ENCODE measurements around the gene HSD11B2. TPM values are rescaled to one million over a fixed set of nuclear protein-coding genes. Genes with fewer than 3 reads are reported as not detected.

Gene HSD11B2
- total RNA-seq, 1 experiment from 2014 or later, result 5.3 TPM

GRCh38 chr16:67426022-67426421, 4.9 kb upstream of the HSD11B2 start:
- ChIA-PET POLR2A (ENCODE audit: unreplicated experiment) (no interaction called here), CTCF (no interaction called here)

DNA sequence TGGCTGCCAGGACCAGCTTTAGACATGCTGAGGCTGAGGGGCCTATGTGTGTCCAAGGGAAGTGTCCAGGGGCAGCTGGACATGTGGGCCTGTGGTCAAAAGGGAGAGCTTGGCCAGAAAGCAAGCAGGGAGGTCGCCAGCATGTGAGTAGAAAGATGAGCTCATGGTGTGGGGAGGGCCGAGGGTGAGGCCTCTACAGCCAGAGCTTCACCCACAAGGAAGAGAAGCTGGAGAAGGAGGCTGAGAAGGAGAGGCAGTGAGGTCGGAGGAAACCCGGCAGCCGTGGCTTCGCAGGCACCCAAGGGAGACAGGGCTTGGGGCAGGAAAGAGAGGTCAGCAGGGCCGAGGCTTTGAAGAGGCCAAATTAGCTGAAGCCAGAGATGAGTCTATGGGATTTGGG, 4.0 kb upstream of the HSD11B2 start:
- Histone ChIP-seq H4K20me1 (ENCODE audit: insufficient read depth) (no peaks in the 10 kb centered on the region), H3K27ac (no peak overlapping the region), H3K9me3 (ENCODE audit: insufficient read depth, low read depth) (no peaks in the 10 kb centered on the region), H2AFZ (no peak overlapping the region), H3K27me3 (ENCODE audit: insufficient read depth, low read depth) (no peaks in the 10 kb centered on the region), H3K9me2 (ENCODE audit: insufficient read depth) (no peaks in the 10 kb centered on the region), H3F3A (ENCODE audit: insufficient read depth, low read depth) (peaks cover 20% of the 10 kb centered on the region; the same call in 1 of the 2 replicates), H3K4me1 (replicated peaks; ENCODE audit: insufficient read depth) (no peaks in the 10 kb centered on the region; the same call in none of the 2 replicates), H3K4me2 (no peak overlapping the region), H3K4me3 (no peak overlapping the region), H3K36me3 (ENCODE audit: low read depth) (no peaks in the 10 kb centered on the region), H3K79me2 (ENCODE audit: low read depth) (no peaks in the 10 kb centered on the region)
- DNase-seq, result no peak
- ChIA-PET CTCF (interaction anchor here (0.5 to 0.6 kb wide), 3 partner anchors 20 to 767 kb away, joined by 3 to 11 read pairs (median 6); no protein-coding TSS in a partner anchor), POLR2A (ENCODE audit: unreplicated experiment) (no interaction called here)
- TF ChIP-seq EZH2 (IDR thresholded peaks at IDR 0.05; ENCODE audit: low read depth), result no peak
- TF ChIP-seq, protein P1, sequence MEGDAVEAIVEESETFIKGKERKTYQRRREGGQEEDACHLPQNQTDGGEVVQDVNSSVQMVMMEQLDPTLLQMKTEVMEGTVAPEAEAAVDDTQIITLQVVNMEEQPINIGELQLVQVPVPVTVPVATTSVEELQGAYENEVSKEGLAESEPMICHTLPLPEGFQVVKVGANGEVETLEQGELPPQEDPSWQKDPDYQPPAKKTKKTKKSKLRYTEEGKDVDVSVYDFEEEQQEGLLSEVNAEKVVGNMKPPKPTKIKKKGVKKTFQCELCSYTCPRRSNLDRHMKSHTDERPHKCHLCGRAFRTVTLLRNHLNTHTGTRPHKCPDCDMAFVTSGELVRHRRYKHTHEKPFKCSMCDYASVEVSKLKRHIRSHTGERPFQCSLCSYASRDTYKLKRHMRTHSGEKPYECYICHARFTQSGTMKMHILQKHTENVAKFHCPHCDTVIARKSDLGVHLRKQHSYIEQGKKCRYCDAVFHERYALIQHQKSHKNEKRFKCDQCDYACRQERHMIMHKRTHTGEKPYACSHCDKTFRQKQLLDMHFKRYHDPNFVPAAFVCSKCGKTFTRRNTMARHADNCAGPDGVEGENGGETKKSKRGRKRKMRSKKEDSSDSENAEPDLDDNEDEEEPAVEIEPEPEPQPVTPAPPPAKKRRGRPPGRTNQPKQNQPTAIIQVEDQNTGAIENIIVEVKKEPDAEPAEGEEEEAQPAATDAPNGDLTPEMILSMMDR (conservative IDR thresholded peaks at IDR 0.05), result no peak
- intact Hi-C loops (cut with micrococcal nuclease; ENCODE audit: unreplicated experiment), result no loop called here
- BruUV-seq (replicated peaks), result no TSS peak

More at GRCh38 chr16:67426022-67426421, 4.9 kb upstream of the HSD11B2 start:
- DNase-seq, result no peak
- no peaks in the 10 kb centered on the region for H3K27me3 ChIP-seq (ENCODE audit: insufficient read depth, low read depth)
- no peaks in the 10 kb centered on the region for H3K79me2 ChIP-seq (ENCODE audit: low read depth)
- H3F3A ChIP-seq (ENCODE audit: insufficient read depth, low read depth), result peaks cover 14% of the 10 kb centered on the region; the same call in 1 of the 2 replicates
- H3K4me2 ChIP-seq, result no peak overlapping the region
- no peaks in the 10 kb centered on the region for H4K20me1 ChIP-seq (ENCODE audit: insufficient read depth)
- no TSS peak for BruUV-seq (replicated peaks)
- H3K36me3 ChIP-seq (ENCODE audit: low read depth), result no peaks in the 10 kb centered on the region
- TF ChIP-seq EZH2 (IDR thresholded peaks at IDR 0.05; ENCODE audit: low read depth), result no peak
- TF ChIP-seq, protein P1 (conservative IDR thresholded peaks at IDR 0.05), result no peak
- no peaks in the 10 kb centered on the region; the same call in none of the 2 replicates for H3K4me1 ChIP-seq (replicated peaks; ENCODE audit: insufficient read depth)
- no peaks in the 10 kb centered on the region for H3K9me2 ChIP-seq (ENCODE audit: insufficient read depth)
- intact Hi-C loops (cut with micrococcal nuclease; ENCODE audit: unreplicated experiment), result no loop called here
- no peak overlapping the region for H3K27ac ChIP-seq
- no peaks in the 10 kb centered on the region for H3K9me3 ChIP-seq (ENCODE audit: insufficient read depth, low read depth)
- H2AFZ ChIP-seq, result no peak overlapping the region
- no peak overlapping the region for H3K4me3 ChIP-seq

GRCh38 chr16:67428146-67428731, 2.7 kb upstream of the HSD11B2 start:
- H3K9me3 ChIP-seq (ENCODE audit: insufficient read depth, low read depth), result no peaks in the 10 kb centered on the region
- H3K4me3 ChIP-seq, result no peak overlapping the region
- no peak overlapping the region for H2AFZ ChIP-seq
- H3K4me1 ChIP-seq (replicated peaks; ENCODE audit: insufficient read depth), result no peaks in the 10 kb centered on the region; the same call in none of the 2 replicates
- intact Hi-C loops (cut with micrococcal nuclease; ENCODE audit: unreplicated experiment), result loop anchor here (1.0 kb wide), 1 partner anchor 37 kb away; no protein-coding TSS in a partner anchor
- H3K4me2 ChIP-seq, result no peak overlapping the region
- ChIA-PET POLR2A (ENCODE audit: unreplicated experiment) (interaction anchor here (0.6 kb wide), 2 partner anchors 52 to 1395 kb away, joined by 6 to 31 read pairs; no protein-coding TSS in a partner anchor), CTCF (interaction anchor here (0.8 to 1.9 kb wide), 12 partner anchors 10 to 410 kb away, joined by 3 to 13 read pairs (median 4); no protein-coding TSS in a partner anchor)
- H3F3A ChIP-seq (ENCODE audit: insufficient read depth, low read depth), result peaks cover 20% of the 10 kb centered on the region; the same call in 1 of the 2 replicates
- no peaks in the 10 kb centered on the region for H3K9me2 ChIP-seq (ENCODE audit: insufficient read depth)
- TF ChIP-seq, protein P1 (conservative IDR thresholded peaks at IDR 0.05), result peak; percentile 79
- TF ChIP-seq EZH2 (IDR thresholded peaks at IDR 0.05; ENCODE audit: low read depth), result no peak
- no peaks in the 10 kb centered on the region for H3K36me3 ChIP-seq (ENCODE audit: low read depth)
- H3K79me2 ChIP-seq (ENCODE audit: low read depth), result no peaks in the 10 kb centered on the region
- no peaks in the 10 kb centered on the region for H3K27me3 ChIP-seq (ENCODE audit: insufficient read depth, low read depth)
- H3K27ac ChIP-seq, result no peak overlapping the region
- no peaks in the 10 kb centered on the region for H4K20me1 ChIP-seq (ENCODE audit: insufficient read depth)
- DNase-seq, result peak; percentile 59 to 74
- no TSS peak for BruUV-seq (replicated peaks)

All from PC-9 (cell line).